ENCODE measurements around the gene FGF18. TPM values are rescaled to one million over a fixed set of nuclear protein-coding genes. Genes with fewer than 3 reads are reported as not detected.

Gene FGF18
- total and polyA plus RNA-seq, 3 donors from 2014 or later = 0.68 to 1.6 (median 0.79) TPM

DNA sequence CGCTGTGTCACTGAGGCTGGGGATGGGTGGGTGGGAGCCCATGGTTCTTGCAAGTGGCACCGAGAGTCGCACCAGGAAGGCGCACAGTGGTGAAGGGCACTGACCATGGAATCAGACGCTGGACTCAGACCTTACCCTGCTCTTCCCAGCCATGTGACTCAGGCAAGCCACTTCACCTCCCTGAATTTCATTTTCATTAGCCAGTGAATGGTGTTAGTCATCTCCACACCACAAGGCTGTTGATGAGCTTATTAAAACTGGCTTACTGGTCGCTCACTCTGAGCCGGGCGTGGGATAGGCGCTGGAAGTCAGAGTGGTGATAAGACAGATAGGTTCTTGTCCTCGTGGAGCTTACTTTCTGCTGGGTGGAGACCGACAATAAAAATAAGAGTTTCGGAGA, 25.1 kb downstream of the FGF18 start:
- no peak overlapping the region for H3K4me3 ChIP-seq
- no peak for DNase-seq
- 95 to 96% methylated on average over 12 of the region's 12 CpGs for WGBS, 2 donors
- intact Hi-C loops (cut with DNase I; ENCODE audit: low total_unique reads) = no loop called here
- TF ChIP-seq POLR2A (IDR thresholded peaks at IDR 0.05) = no peak
- TF ChIP-seq, protein P1, sequence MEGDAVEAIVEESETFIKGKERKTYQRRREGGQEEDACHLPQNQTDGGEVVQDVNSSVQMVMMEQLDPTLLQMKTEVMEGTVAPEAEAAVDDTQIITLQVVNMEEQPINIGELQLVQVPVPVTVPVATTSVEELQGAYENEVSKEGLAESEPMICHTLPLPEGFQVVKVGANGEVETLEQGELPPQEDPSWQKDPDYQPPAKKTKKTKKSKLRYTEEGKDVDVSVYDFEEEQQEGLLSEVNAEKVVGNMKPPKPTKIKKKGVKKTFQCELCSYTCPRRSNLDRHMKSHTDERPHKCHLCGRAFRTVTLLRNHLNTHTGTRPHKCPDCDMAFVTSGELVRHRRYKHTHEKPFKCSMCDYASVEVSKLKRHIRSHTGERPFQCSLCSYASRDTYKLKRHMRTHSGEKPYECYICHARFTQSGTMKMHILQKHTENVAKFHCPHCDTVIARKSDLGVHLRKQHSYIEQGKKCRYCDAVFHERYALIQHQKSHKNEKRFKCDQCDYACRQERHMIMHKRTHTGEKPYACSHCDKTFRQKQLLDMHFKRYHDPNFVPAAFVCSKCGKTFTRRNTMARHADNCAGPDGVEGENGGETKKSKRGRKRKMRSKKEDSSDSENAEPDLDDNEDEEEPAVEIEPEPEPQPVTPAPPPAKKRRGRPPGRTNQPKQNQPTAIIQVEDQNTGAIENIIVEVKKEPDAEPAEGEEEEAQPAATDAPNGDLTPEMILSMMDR (IDR thresholded peaks at IDR 0.05) = no peak
- H3K9me3 ChIP-seq = no peaks in the 10 kb centered on the region
- no peaks in the 10 kb centered on the region for H3K4me1 ChIP-seq
- no peak overlapping the region for H3K27ac ChIP-seq
- H3K36me3 ChIP-seq (ENCODE audit: low read depth, missing control alignments) = no peaks in the 10 kb centered on the region
- H3K27me3 ChIP-seq = no peaks in the 10 kb centered on the region

DNA sequence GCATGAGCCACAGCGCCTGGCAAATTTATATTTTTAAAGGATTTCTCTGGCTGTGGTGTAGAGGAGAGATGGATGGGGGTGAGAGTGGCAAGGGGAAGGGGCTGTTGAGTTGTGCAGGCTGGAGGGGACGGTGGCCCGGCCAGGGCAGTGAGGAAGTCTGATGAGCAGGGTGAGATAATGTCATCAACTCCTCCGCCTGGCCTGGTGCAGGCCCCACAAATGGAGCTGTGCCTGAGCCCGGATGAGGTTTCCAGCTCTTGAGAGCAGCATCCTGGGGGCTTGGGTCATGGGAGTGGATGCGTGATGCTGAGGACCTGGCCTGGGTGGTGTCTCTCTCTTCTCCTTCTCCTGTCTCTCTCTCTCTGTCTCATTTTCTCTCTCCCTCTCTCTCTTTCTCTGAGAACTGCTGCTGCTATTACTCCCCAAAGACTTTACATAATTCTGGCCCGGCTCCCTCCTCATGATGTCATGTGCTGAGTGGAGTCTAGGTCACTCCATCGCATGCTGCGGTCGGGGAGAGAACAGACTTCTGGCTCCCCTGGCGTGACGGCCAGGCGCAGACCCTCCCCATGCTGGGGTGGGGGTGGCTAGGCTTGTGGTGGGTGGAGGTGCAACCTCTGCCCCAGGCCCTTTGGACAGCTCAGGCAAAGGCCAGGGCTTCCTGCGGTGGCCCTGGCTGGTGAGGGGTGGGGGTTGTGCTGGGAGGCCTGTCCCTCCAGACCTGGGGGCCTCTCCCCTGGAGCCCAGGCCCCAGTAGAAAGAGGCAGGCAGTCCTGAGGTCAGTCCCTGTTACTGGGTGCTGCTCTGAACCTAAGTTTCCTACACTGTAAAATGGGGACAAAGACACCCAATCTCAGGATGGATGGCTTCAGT, 26.4 kb downstream of the FGF18 start:
- Histone ChIP-seq H3K4me3 (no peak overlapping the region), H3K9me3 (no peaks in the 10 kb centered on the region), H3K27ac (no peak overlapping the region), H3K36me3 (ENCODE audit: low read depth, missing control alignments) (no peaks in the 10 kb centered on the region), H3K27me3 (no peaks in the 10 kb centered on the region), H3K4me1 (no peaks in the 10 kb centered on the region)
- WGBS, 2 donors = 78 to 81% methylated on average over 11 to 14 of the region's 14 CpGs
- TF ChIP-seq, protein P1 (IDR thresholded peaks at IDR 0.05) = no peak
- no peak for TF ChIP-seq POLR2A (IDR thresholded peaks at IDR 0.05)
- intact Hi-C loops (cut with DNase I; ENCODE audit: low total_unique reads) = no loop called here
- DNase-seq = no peak

DNA sequence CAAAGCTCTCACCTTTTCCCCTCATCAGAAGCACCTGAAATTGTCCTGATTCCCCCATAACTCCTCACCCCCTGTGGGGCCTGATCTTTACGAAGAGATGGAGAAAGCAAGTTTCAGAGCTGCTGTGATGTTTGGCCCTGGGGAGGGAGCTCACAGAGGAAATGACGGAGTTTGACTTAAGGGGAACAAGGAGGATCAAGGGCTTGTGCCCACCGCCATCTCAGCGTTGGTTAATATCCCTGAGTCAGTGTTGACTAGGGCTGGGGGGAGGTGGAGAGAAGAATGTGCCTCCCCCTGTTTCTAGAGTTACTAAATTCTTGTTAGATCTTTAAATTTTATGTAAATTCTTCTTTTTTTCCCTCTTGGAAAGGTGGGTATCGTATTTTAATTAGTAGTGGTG, 27.8 kb downstream of the FGF18 start:
- Histone ChIP-seq H3K4me1 (no peaks in the 10 kb centered on the region), H3K27ac (no peak overlapping the region), H3K4me3 (no peak overlapping the region), H3K36me3 (ENCODE audit: low read depth, missing control alignments) (no peaks in the 10 kb centered on the region), H3K27me3 (no peaks in the 10 kb centered on the region), H3K9me3 (no peaks in the 10 kb centered on the region)
- no peak for DNase-seq
- WGBS, 2 donors = 89 to 94% methylated on average over 5 of the region's 5 CpGs
- TF ChIP-seq, protein P1 (IDR thresholded peaks at IDR 0.05) = no peak
- no peak for TF ChIP-seq POLR2A (IDR thresholded peaks at IDR 0.05)
- intact Hi-C loops (cut with DNase I; ENCODE audit: low total_unique reads) = no loop called here

DNA sequence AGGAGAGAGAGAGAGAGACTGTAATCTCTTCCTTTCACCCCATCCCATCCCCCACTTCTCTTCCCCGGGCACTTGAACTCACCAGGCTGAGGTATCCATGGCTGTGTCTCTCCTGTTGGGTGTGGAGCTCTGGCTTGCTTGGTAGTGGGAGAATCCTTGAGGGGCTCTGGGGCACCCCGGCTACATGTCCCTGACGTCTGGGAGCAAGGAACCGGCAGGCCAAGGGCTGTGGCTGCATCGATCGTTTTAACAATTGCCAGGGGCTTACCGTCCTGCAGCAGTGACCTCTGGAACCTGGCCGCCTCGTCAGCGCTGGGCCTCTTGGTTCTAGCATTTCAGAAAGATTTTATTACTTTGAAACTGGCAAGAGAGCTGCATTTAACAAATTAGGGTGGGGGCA, 30.0 kb downstream of the FGF18 start:
- Histone ChIP-seq H3K36me3 (ENCODE audit: low read depth, missing control alignments) (no peaks in the 10 kb centered on the region), H3K9me3 (no peaks in the 10 kb centered on the region), H3K4me1 (no peaks in the 10 kb centered on the region), H3K4me3 (no peak overlapping the region), H3K27ac (no peak overlapping the region), H3K27me3 (no peaks in the 10 kb centered on the region)
- no peak for TF ChIP-seq POLR2A (IDR thresholded peaks at IDR 0.05)
- TF ChIP-seq, protein P1 (IDR thresholded peaks at IDR 0.05) = no peak
- intact Hi-C loops (cut with DNase I; ENCODE audit: low total_unique reads) = no loop called here
- 79 to 92% methylated on average over 10 of the region's 10 CpGs for WGBS, 2 donors
- no peak for DNase-seq
